Measurements from ENCODE around the gene USP11. TPM values are rescaled to one million over a fixed set of nuclear protein-coding genes. Genes with fewer than 3 reads are reported as not detected.
"Not testable (repeated sequence)": the region's sequence is repeated elsewhere in the genome, so short reads cannot be mapped to it uniquely, and the experiment has no call there.

Gene USP11
- total RNA-seq, 2 experiments from 2014 or later, result 12.2 to 12.4 TPM

GRCh38 chrX:47243351-47243750 is 10.5 kb downstream of the USP11 start:
- Mint-ChIP-seq H3K9me3 (no peaks in the 10 kb centered on the region), H3K27ac (no peak overlapping the region), H3K4me1 (ENCODE audit: low read depth) (no peaks in the 10 kb centered on the region), H3K27me3 (ENCODE audit: low read depth) (no peaks in the 10 kb centered on the region), H3K36me3 (ENCODE audit: low read depth) (no peaks in the 10 kb centered on the region), H3K4me3 (no peak overlapping the region)
- CTCF ChIA-PET, result no interaction called here
- DNase-seq, result no peak
- intact Hi-C loops (cut with micrococcal nuclease), result no loop called here

- H3K27ac Mint-ChIP-seq, result no peak overlapping the region
- CTCF ChIA-PET, result no interaction called here
- no peaks in the 10 kb centered on the region for H3K27me3 Mint-ChIP-seq (ENCODE audit: low read depth)
- DNase-seq, result no peak
- H3K4me1 Mint-ChIP-seq (ENCODE audit: low read depth), result peaks cover 6% of the 10 kb centered on the region
- intact Hi-C loops (cut with micrococcal nuclease), result no loop called here
- H3K36me3 Mint-ChIP-seq (ENCODE audit: low read depth), result no peaks in the 10 kb centered on the region
- H3K4me3 Mint-ChIP-seq, result no peak overlapping the region
- no peaks in the 10 kb centered on the region for H3K9me3 Mint-ChIP-seq
Measured at GRCh38 chrX:47244676-47245075, 11.9 kb downstream of the USP11 start.

GRCh38 chrX:47245156-47245555 is 12.3 kb downstream of the USP11 start:
- Mint-ChIP-seq H3K27me3 (ENCODE audit: low read depth) (no peaks in the 10 kb centered on the region), H3K36me3 (ENCODE audit: low read depth) (no peaks in the 10 kb centered on the region), H3K27ac (no peak overlapping the region), H3K4me3 (no peak overlapping the region), H3K4me1 (ENCODE audit: low read depth) (peaks cover 8% of the 10 kb centered on the region), H3K9me3 (no peaks in the 10 kb centered on the region)
- CTCF ChIA-PET, result no interaction called here
- intact Hi-C loops (cut with micrococcal nuclease), result no loop called here
- DNase-seq, result no peak

- DNase-seq, result no peak
- Mint-ChIP-seq H3K27ac (peak overlapping the region; percentile 24), H3K9me3 (no peaks in the 10 kb centered on the region), H3K4me3 (no peak overlapping the region), H3K36me3 (ENCODE audit: low read depth) (no peaks in the 10 kb centered on the region), H3K27me3 (ENCODE audit: low read depth) (no peaks in the 10 kb centered on the region), H3K4me1 (ENCODE audit: low read depth) (peaks cover 8% of the 10 kb centered on the region)
- intact Hi-C loops (cut with micrococcal nuclease), result no loop called here
- CTCF ChIA-PET, result no interaction called here
Measured at GRCh38 chrX:47247206-47247998, 14.6 kb downstream of the USP11 start.

GRCh38 chrX:47247999-47248320 is 15.2 kb downstream of the USP11 start:
- DNase-seq, result no peak
- no peak overlapping the region for H3K4me3 Mint-ChIP-seq
- no peak overlapping the region for H3K27ac Mint-ChIP-seq
- H3K27me3 Mint-ChIP-seq (ENCODE audit: low read depth), result no peaks in the 10 kb centered on the region
- CTCF ChIA-PET, result no interaction called here
- no peaks in the 10 kb centered on the region for H3K9me3 Mint-ChIP-seq
- H3K4me1 Mint-ChIP-seq (ENCODE audit: low read depth), result peaks cover 8% of the 10 kb centered on the region
- no peaks in the 10 kb centered on the region for H3K36me3 Mint-ChIP-seq (ENCODE audit: low read depth)
- intact Hi-C loops (cut with micrococcal nuclease), result no loop called here

- intact Hi-C loops (cut with micrococcal nuclease), result no loop called here
- Mint-ChIP-seq H3K27me3 (ENCODE audit: low read depth) (no peaks in the 10 kb centered on the region), H3K27ac (no peak overlapping the region), H3K4me1 (ENCODE audit: low read depth) (peaks cover 8% of the 10 kb centered on the region), H3K9me3 (no peaks in the 10 kb centered on the region), H3K36me3 (ENCODE audit: low read depth) (no peaks in the 10 kb centered on the region), H3K4me3 (no peak overlapping the region)
- CTCF ChIA-PET, result no interaction called here
- no peak for DNase-seq
Measured at GRCh38 chrX:47248576-47248975, 15.8 kb downstream of the USP11 start.

- H3K4me3 Mint-ChIP-seq, result no peak overlapping the region
- peaks cover 8% of the 10 kb centered on the region for H3K4me1 Mint-ChIP-seq (ENCODE audit: low read depth)
- intact Hi-C loops (cut with micrococcal nuclease), result no loop called here
- CTCF ChIA-PET, result no interaction called here
- H3K9me3 Mint-ChIP-seq, result peaks cover 2% of the 10 kb centered on the region
- no peak for DNase-seq
- no peaks in the 10 kb centered on the region for H3K27me3 Mint-ChIP-seq (ENCODE audit: low read depth)
- peak overlapping the region; percentile 63 for H3K27ac Mint-ChIP-seq
- H3K36me3 Mint-ChIP-seq (ENCODE audit: low read depth), result no peaks in the 10 kb centered on the region
Measured at GRCh38 chrX:47250017-47250347, 17.2 kb downstream of the USP11 start.

GRCh38 chrX:47257620-47258019 is 24.8 kb downstream of the USP11 start:
- DNase-seq; H3K9me3 Mint-ChIP-seq; intact Hi-C loops (cut with micrococcal nuclease); H3K27me3 Mint-ChIP-seq (ENCODE audit: low read depth); CTCF ChIA-PET; H3K4me3 Mint-ChIP-seq; H3K4me1 Mint-ChIP-seq (ENCODE audit: low read depth); H3K27ac Mint-ChIP-seq; H3K36me3 Mint-ChIP-seq (ENCODE audit: low read depth): not testable (repeated sequence)

GRCh38 chrX:47264483-47265173 is 31.8 kb downstream of the USP11 start:
- Mint-ChIP-seq H3K27ac (no peak overlapping the region), H3K36me3 (ENCODE audit: low read depth) (no peaks in the 10 kb centered on the region), H3K9me3 (no peaks in the 10 kb centered on the region), H3K27me3 (ENCODE audit: low read depth) (no peaks in the 10 kb centered on the region), H3K4me1 (ENCODE audit: low read depth) (peaks cover 5% of the 10 kb centered on the region), H3K4me3 (no peak overlapping the region)
- intact Hi-C loops (cut with micrococcal nuclease), result loop anchor here (5.0 kb wide), 1 partner anchor 63 kb away; no protein-coding TSS in a partner anchor
- CTCF ChIA-PET, result no interaction called here
- DNase-seq, result peak; percentile 11

- H3K36me3 Mint-ChIP-seq (ENCODE audit: low read depth), result no peaks in the 10 kb centered on the region
- peaks cover 5% of the 10 kb centered on the region for H3K4me1 Mint-ChIP-seq (ENCODE audit: low read depth)
- CTCF ChIA-PET, result no interaction called here
- intact Hi-C loops (cut with micrococcal nuclease), result loop anchor here (5.0 kb wide), 1 partner anchor 61 kb away; no protein-coding TSS in a partner anchor
- no peak overlapping the region for H3K4me3 Mint-ChIP-seq
- H3K9me3 Mint-ChIP-seq, result no peaks in the 10 kb centered on the region
- no peaks in the 10 kb centered on the region for H3K27me3 Mint-ChIP-seq (ENCODE audit: low read depth)
- no peak for DNase-seq
- no peak overlapping the region for H3K27ac Mint-ChIP-seq
Measured at GRCh38 chrX:47266643-47267042, 33.8 kb downstream of the USP11 start.

- H3K4me3 Mint-ChIP-seq, result no peak overlapping the region
- H3K9me3 Mint-ChIP-seq, result no peaks in the 10 kb centered on the region
- intact Hi-C loops (cut with micrococcal nuclease), result no loop called here
- H3K27ac Mint-ChIP-seq, result no peak overlapping the region
- DNase-seq, result no peak
- no peaks in the 10 kb centered on the region for H3K4me1 Mint-ChIP-seq (ENCODE audit: low read depth)
- H3K27me3 Mint-ChIP-seq (ENCODE audit: low read depth), result no peaks in the 10 kb centered on the region
- CTCF ChIA-PET, result no interaction called here
- H3K36me3 Mint-ChIP-seq (ENCODE audit: low read depth), result no peaks in the 10 kb centered on the region
Measured at GRCh38 chrX:47272013-47272408, 39.2 kb downstream of the USP11 start.

GRCh38 chrX:47273011-47273730 is 40.4 kb downstream of the USP11 start:
- no peak for DNase-seq
- H3K4me3 Mint-ChIP-seq, result no peak overlapping the region
- H3K4me1 Mint-ChIP-seq (ENCODE audit: low read depth), result no peaks in the 10 kb centered on the region
- no peaks in the 10 kb centered on the region for H3K9me3 Mint-ChIP-seq
- no peaks in the 10 kb centered on the region for H3K36me3 Mint-ChIP-seq (ENCODE audit: low read depth)
- H3K27me3 Mint-ChIP-seq (ENCODE audit: low read depth), result no peaks in the 10 kb centered on the region
- H3K27ac Mint-ChIP-seq, result no peak overlapping the region
- CTCF ChIA-PET, result no interaction called here
- intact Hi-C loops (cut with micrococcal nuclease), result no loop called here

GRCh38 chrX:47278691-47279090 is 45.9 kb downstream of the USP11 start:
- intact Hi-C loops (cut with micrococcal nuclease), result no loop called here
- CTCF ChIA-PET, result no interaction called here
- DNase-seq, result no peak
- Mint-ChIP-seq H3K4me3 (no peak overlapping the region), H3K27ac (no peak overlapping the region), H3K9me3 (no peaks in the 10 kb centered on the region), H3K4me1 (ENCODE audit: low read depth) (no peaks in the 10 kb centered on the region), H3K36me3 (ENCODE audit: low read depth) (no peaks in the 10 kb centered on the region), H3K27me3 (ENCODE audit: low read depth) (no peaks in the 10 kb centered on the region)

Measured in activated naive CD4-positive, alpha-beta T cell treated with anti-CD3 and anti-CD28 coated beads for 36 hours (primary cell).